HepG2 (cell line): ENCODE measurements around the gene SMIM13. TPM values are rescaled to one million over a fixed set of nuclear protein-coding genes. Genes with fewer than 3 reads are reported as not detected.
A peak's percentile ranks its signal among the peaks of the same experiment; 100 is the strongest.

Source experiments
- ELF3 ChIP-seq: IDR thresholded peaks from 2 replicates; pipeline ENCODE4 v1.6.1; 2016; ENCODE audit warnings: missing genetic modification reagents, missing compliant biosample characterization
- HINFP ChIP-seq: sonication (generic); formaldehyde crosslinking; IDR thresholded peaks from 2 replicates; pipeline ENCODE4 v1.4.0; 2020; ENCODE audit warnings: low read depth, mild to moderate bottlenecking, missing genetic modification reagents
- HNF4G ChIP-seq, 2 experiments: sonication (generic) in 1 of 2; formaldehyde crosslinking in 1 of 2; IDR thresholded peaks; 2 replicates each; pipeline versions ENCODE4 v1.4.0 to v1.6.1; 2011 to 2020; ENCODE audit warnings: borderline replicate concordance in 2 of 2, low read depth in 2 of 2, mild to moderate bottlenecking in 2 of 2, low read length in 1 of 2, missing genetic modification reagents in 1 of 2, moderate library complexity in 1 of 2
- HOXD1 ChIP-seq: sonication (generic); formaldehyde crosslinking; IDR thresholded peaks from 2 replicates; pipeline ENCODE4 v1.5.0; 2020; ENCODE audit warnings: missing genetic modification reagents
- JUND ChIP-seq: sonication (generic); formaldehyde crosslinking; IDR thresholded peaks from 2 replicates; pipeline ENCODE4 v1.8.0; 2022; ENCODE audit warnings: mild to moderate bottlenecking, missing genetic modification reagents
- KLF11 ChIP-seq: IDR thresholded peaks from 2 replicates; pipeline ENCODE4 v1.6.1; 2016; ENCODE audit warnings: missing compliant biosample characterization
- MEF2D ChIP-seq: sonication (generic); formaldehyde crosslinking; IDR thresholded peaks from 2 replicates; pipeline ENCODE4 v1.5.1; 2020; ENCODE audit warnings: mild to moderate bottlenecking, missing genetic modification reagents
- MEIS1 ChIP-seq: sonication (generic); formaldehyde crosslinking; IDR thresholded peaks from 2 replicates; pipeline ENCODE4 v1.9.0; 2021; ENCODE audit warnings: mild to moderate bottlenecking, missing genetic modification reagents, moderate library complexity, borderline replicate concordance
- MTA3 ChIP-seq: sonication (generic); formaldehyde crosslinking; IDR thresholded peaks from 2 replicates; pipeline ENCODE4 v1.4.0; 2020; ENCODE audit warnings: missing genetic modification reagents
- ONECUT2 ChIP-seq: sonication (generic); formaldehyde crosslinking; IDR thresholded peaks from 2 replicates; pipeline ENCODE4 v1.4.0; 2020; ENCODE audit warnings: missing genetic modification reagents
- PHB2 ChIP-seq: fragments of 450-650 bp; IDR thresholded peaks from 2 replicates; pipeline ENCODE4 v1.6.1; 2018; ENCODE audit not compliant: partially characterized antibody
- PRDM15 ChIP-seq: sonication (generic); formaldehyde crosslinking; IDR thresholded peaks from 2 replicates; pipeline ENCODE4 v1.4.0; 2020; ENCODE audit warnings: missing genetic modification reagents
- PRMT3 ChIP-seq: sonication (generic); formaldehyde crosslinking; IDR thresholded peaks from 2 replicates; pipeline ENCODE4 v1.8.1; 2022; ENCODE audit warnings: low read depth, mild to moderate bottlenecking, moderate library complexity, missing genetic modification reagents, borderline replicate concordance
- RBAK ChIP-seq: sonication (generic); formaldehyde crosslinking; IDR thresholded peaks from 2 replicates; pipeline ENCODE4 v1.5.1; 2020; ENCODE audit warnings: mild to moderate bottlenecking, missing genetic modification reagents
- SMARCE1 ChIP-seq: fragments of 450-650 bp; IDR thresholded peaks from 2 replicates; pipeline ENCODE4 v1.6.1; 2017; ENCODE audit warnings: borderline replicate concordance
- WIZ ChIP-seq: sonication (generic); formaldehyde crosslinking; IDR thresholded peaks from 2 replicates; pipeline ENCODE4 v1.5.1; 2020; ENCODE audit warnings: mild to moderate bottlenecking, missing genetic modification reagents
- ZBTB21 ChIP-seq: sonication (generic); formaldehyde crosslinking; IDR thresholded peaks from 2 replicates; pipeline ENCODE4 v1.4.0; 2020; ENCODE audit warnings: missing genetic modification reagents
- ZBTB25 ChIP-seq: IDR thresholded peaks from 2 replicates; pipeline ENCODE4 v1.6.1; 2018; ENCODE audit warnings: missing genetic modification reagents
- ZFP37 ChIP-seq: sonication (generic); formaldehyde crosslinking; IDR thresholded peaks from 2 replicates; pipeline ENCODE4 v1.4.0; 2020; ENCODE audit warnings: missing genetic modification reagents, borderline replicate concordance
- ZNF33A ChIP-seq: sonication (generic); formaldehyde crosslinking; IDR thresholded peaks from 2 replicates; pipeline ENCODE4 v1.5.1; 2020; ENCODE audit warnings: missing genetic modification reagents, mild to moderate bottlenecking, moderate library complexity, borderline replicate concordance
- ZNF484 ChIP-seq: sonication (generic); formaldehyde crosslinking; IDR thresholded peaks from 2 replicates; pipeline ENCODE4 v1.5.1; 2020; ENCODE audit warnings: mild to moderate bottlenecking, low read depth, missing genetic modification reagents, borderline replicate concordance
- ZNF879 ChIP-seq: sonication (generic); formaldehyde crosslinking; IDR thresholded peaks from 2 replicates; pipeline ENCODE4 v1.8.1; 2023; ENCODE audit warnings: missing genetic modification reagents
- ZSCAN29 ChIP-seq: sonication (generic); formaldehyde crosslinking; conservative IDR thresholded peaks from 2 replicates; pipeline ENCODE4 v1.4.0; 2020; ENCODE audit warnings: mild to moderate bottlenecking, missing genetic modification reagents
- ZSCAN5A ChIP-seq: sonication (generic); formaldehyde crosslinking; IDR thresholded peaks from 2 replicates; pipeline ENCODE4 v1.8.0; 2022; ENCODE audit warnings: mild to moderate bottlenecking, missing genetic modification reagents, borderline replicate concordance
- polyA plus RNA-seq, 8 experiments: library from polyadenylated mRNA; depleted of rRNA in 3 of 8; stranded (reverse) in 7 of 8; unstranded in 1 of 8; fragments of >200 nt; fragmentation: Illumina TruSeq in 4 of 8; extraction: Trizol in 4 of 8; gene quantifications; 2 replicates each; pipeline versions ENCODE4 v1.2.1 to v1.2.3, GENCODE V29; 2011 to 2016; ENCODE audit warnings: low read depth in 4 of 8, missing spikeins in 1 of 8, mixed read lengths in 1 of 8; ENCODE audit not compliant: insufficient read depth in 1 of 8
- total RNA-seq, 5 experiments: library from RNA; depleted of rRNA; stranded (reverse); fragments of >200 nt; fragmentation: Illumina TruSeq; extraction: Trizol; gene quantifications; 2 replicates each; pipeline ENCODE4 v1.2.3, GENCODE V29; 2016; ENCODE audit warnings: low read depth in 1 of 5

SMIM13 gene
- total and polyA plus RNA-seq, 2 of the 13 experiments (the other 11 are each of a cell fraction or from before 2014, with no cell fraction given) = 2.7 to 10.2 TPM

GRCh38 chr6:11055127-11055627, 38.5 kb upstream of the SMIM13 start (continued):
- TF ChIP-seq ZSCAN29 = peak; percentile 98
- TF ChIP-seq ZNF484 = no peak
- TF ChIP-seq HNF4G (IDR thresholded peaks at IDR 0.05; ENCODE audit: borderline replicate concordance, low read depth, low read length) = peak; percentile 53; the same call in 1 of the 2 replicates
- no peak for TF ChIP-seq HNF4G (CRISPR knock-in tag; IDR thresholded peaks at IDR 0.05; ENCODE audit: borderline replicate concordance, low read depth)
- TF ChIP-seq ELF3 (CRISPR knock-in tag) = peak; percentile 32; the same call in 1 of the 2 replicates
- TF ChIP-seq SMARCE1 = no peak
- TF ChIP-seq RBAK (CRISPR knock-in tag) = no peak
- TF ChIP-seq ZFP37 (CRISPR knock-in tag) = no peak
- TF ChIP-seq MEF2D = no peak
- TF ChIP-seq PRDM15 (CRISPR knock-in tag) = no peak
- TF ChIP-seq KLF11 (CRISPR knock-in tag) = no peak; the same call in 1 of the 2 replicates
- TF ChIP-seq HINFP (CRISPR knock-in tag) = no peak
- no peak for TF ChIP-seq ZNF33A (CRISPR knock-in tag)
- TF ChIP-seq MTA3 = no peak
- TF ChIP-seq ZNF879 (CRISPR knock-in tag) = no peak
- no peak for TF ChIP-seq PRMT3
- peak; percentile 87 for TF ChIP-seq JUND (CRISPR knock-in tag)
- no peak for TF ChIP-seq WIZ
- peak; percentile 94 for TF ChIP-seq MEIS1 (CRISPR knock-in tag)
- TF ChIP-seq PHB2 = no peak
- TF ChIP-seq HOXD1 (CRISPR knock-in tag) = peak; percentile 99
- TF ChIP-seq ONECUT2 (CRISPR knock-in tag) = peak; percentile 83; the same call in 1 of the 2 replicates
- 0 out of 2 replicates have a peak, but pooled peaks have one; percentile 47 for TF ChIP-seq ZBTB25 (CRISPR knock-in tag)
- TF ChIP-seq ZSCAN5A = no peak
- TF ChIP-seq ZBTB21 (CRISPR knock-in tag) = peak; percentile 73; the same call in 1 of the 2 replicates
